HepG2 (cell line): ENCODE measurements around the gene FAM110D.

ENCODE experiments used
- JARID2 ChIP-seq: sonication (generic); formaldehyde crosslinking; IDR thresholded peaks from 2 replicates; pipeline ENCODE4 v1.8.1; 2023; ENCODE audit warnings: missing genetic modification reagents, inconsistent platforms; ENCODE audit not compliant: insufficient replicate concordance
- MBNL3 ChIP-seq: fragments of 250-450 bp; sonication (Bioruptor Pico); conservative IDR thresholded peaks from 2 replicates; pipeline ENCODE4 v1.8.0; 2022; ENCODE audit warnings: mild to moderate bottlenecking, inconsistent platforms
- PHF8 ChIP-seq: sonication (generic); formaldehyde crosslinking; IDR thresholded peaks from 2 replicates; pipeline ENCODE4 v1.5.0; 2020; ENCODE audit warnings: missing genetic modification reagents
- PPARG ChIP-seq: conservative IDR thresholded peaks from 2 replicates; pipeline ENCODE4 v1.6.1; 2016; ENCODE audit warnings: missing biosample characterization, missing genetic modification reagents
- RFX5 ChIP-seq: IDR thresholded peaks from 2 replicates; pipeline ENCODE4 v1.6.1; 2011; ENCODE audit warnings: low read depth, low read length, improper control_type of control experiment
- TF ChIP-seq, protein P1 (sequence below): sonication (generic); formaldehyde crosslinking; IDR thresholded peaks from 2 replicates; pipeline ENCODE4 v1.8.1; 2023; ENCODE audit warnings: missing genetic modification reagents, inconsistent platforms, borderline replicate concordance
- TF ChIP-seq, protein P2 (sequence below): sonication (generic); formaldehyde crosslinking; IDR thresholded peaks from 2 replicates; pipeline ENCODE4 v1.4.0; 2020; ENCODE audit warnings: missing genetic modification reagents
- TF ChIP-seq, protein P3 (sequence below): sonication (generic); formaldehyde crosslinking; IDR thresholded peaks from 2 replicates; pipeline ENCODE4 v1.4.0; 2020; ENCODE audit warnings: missing genetic modification reagents

DNA sequence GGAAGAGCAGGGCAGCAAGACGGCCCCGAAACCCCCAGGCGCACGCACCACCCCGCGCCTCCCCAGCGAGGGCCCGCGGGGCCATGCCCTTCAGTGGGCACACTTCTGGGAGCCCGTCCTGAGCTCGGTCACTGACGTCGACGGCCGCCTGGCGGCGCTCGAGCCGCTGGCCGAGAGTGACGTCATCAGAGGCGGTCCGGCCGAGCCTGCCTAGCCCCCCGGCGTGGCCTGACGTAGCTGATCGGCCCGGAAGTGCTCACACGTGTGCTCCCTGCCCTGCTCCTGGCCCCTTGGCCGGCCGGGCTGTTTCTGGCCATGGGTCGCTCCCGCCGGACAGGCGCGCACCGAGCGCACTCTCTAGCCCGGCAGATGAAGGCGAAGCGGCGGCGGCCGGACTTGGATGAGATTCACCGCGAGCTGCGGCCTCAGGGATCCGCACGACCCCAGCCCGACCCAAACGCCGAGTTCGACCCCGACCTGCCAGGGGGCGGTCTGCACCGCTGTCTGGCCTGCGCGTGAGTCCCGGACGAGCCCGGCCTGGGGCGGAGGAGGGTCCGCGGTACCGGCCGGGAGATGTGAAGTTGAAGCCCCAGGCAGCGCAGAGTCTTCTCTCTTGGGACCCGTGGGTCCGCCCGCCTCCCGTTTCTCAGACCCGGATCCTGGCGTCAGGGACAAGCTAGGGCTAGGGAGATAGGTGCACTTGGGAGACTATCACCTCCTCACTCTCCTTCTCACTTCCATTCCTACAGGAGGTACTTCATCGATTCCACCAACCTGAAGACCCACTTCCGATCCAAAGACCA is 11.0 kb downstream of the FAM110D start, which contains the start of gene ZNF593:
- TF ChIP-seq PHF8 (CRISPR knock-in tag) (peak; percentile 98), PPARG (CRISPR knock-in tag) (peak; percentile 47; the same call in 1 of the 2 replicates), RFX5 (peak; percentile 83), MBNL3 (CRISPR knock-in tag) (no peak), JARID2 (CRISPR knock-in tag) (no peak)
- TF ChIP-seq, protein P1, sequence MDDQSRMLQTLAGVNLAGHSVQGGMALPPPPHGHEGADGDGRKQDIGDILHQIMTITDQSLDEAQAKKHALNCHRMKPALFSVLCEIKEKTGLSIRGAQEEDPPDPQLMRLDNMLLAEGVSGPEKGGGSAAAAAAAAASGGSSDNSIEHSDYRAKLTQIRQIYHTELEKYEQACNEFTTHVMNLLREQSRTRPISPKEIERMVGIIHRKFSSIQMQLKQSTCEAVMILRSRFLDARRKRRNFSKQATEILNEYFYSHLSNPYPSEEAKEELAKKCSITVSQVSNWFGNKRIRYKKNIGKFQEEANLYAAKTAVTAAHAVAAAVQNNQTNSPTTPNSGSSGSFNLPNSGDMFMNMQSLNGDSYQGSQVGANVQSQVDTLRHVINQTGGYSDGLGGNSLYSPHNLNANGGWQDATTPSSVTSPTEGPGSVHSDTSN: peak; percentile 42; the same call in 1 of the 2 replicates
- TF ChIP-seq, protein P2, sequence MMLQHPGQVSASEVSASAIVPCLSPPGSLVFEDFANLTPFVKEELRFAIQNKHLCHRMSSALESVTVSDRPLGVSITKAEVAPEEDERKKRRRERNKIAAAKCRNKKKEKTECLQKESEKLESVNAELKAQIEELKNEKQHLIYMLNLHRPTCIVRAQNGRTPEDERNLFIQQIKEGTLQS: peak; percentile 96
- TF ChIP-seq, protein P3, sequence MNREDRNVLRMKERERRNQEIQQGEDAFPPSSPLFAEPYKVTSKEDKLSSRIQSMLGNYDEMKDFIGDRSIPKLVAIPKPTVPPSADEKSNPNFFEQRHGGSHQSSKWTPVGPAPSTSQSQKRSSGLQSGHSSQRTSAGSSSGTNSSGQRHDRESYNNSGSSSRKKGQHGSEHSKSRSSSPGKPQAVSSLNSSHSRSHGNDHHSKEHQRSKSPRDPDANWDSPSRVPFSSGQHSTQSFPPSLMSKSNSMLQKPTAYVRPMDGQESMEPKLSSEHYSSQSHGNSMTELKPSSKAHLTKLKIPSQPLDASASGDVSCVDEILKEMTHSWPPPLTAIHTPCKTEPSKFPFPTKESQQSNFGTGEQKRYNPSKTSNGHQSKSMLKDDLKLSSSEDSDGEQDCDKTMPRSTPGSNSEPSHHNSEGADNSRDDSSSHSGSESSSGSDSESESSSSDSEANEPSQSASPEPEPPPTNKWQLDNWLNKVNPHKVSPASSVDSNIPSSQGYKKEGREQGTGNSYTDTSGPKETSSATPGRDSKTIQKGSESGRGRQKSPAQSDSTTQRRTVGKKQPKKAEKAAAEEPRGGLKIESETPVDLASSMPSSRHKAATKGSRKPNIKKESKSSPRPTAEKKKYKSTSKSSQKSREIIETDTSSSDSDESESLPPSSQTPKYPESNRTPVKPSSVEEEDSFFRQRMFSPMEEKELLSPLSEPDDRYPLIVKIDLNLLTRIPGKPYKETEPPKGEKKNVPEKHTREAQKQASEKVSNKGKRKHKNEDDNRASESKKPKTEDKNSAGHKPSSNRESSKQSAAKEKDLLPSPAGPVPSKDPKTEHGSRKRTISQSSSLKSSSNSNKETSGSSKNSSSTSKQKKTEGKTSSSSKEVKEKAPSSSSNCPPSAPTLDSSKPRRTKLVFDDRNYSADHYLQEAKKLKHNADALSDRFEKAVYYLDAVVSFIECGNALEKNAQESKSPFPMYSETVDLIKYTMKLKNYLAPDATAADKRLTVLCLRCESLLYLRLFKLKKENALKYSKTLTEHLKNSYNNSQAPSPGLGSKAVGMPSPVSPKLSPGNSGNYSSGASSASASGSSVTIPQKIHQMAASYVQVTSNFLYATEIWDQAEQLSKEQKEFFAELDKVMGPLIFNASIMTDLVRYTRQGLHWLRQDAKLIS (CRISPR knock-in tag): no peak
